Stimulated activated CD4-positive, alpha-beta T cell treated with anti-CD3 and anti-CD28 coated beads, TNF-alpha, amount 100 ng/mL, for 4 hours (primary cell): ENCODE results near the gene POLQ.
"Not testable (repeated sequence)": the region's sequence is repeated elsewhere in the genome, so short reads cannot be mapped to it uniquely, and the experiment has no call there.

Source experiments
- DNase-seq, 3 experiments: peaks; one replicate each; pipeline ENCODE4 v3.0.0-alpha.2; 2020; ENCODE audit warnings: low read depth in 3 of 3

Gene POLQ

GRCh38 chr3:121508389-121508788 is 37.4 kb downstream of the POLQ start:
- no peak for DNase-seq

GRCh38 chr3:121505256-121505655 is 40.5 kb downstream of the POLQ start:
- no peak for DNase-seq

GRCh38 chr3:121504618-121505017 is 41.2 kb downstream of the POLQ start:
- no peak for DNase-seq

- DNase-seq, result no peak
Measured at GRCh38 chr3:121496786-121497185, 49.0 kb downstream of the POLQ start.

- DNase-seq, result no peak
Measured at GRCh38 chr3:121493431-121493830, 52.4 kb downstream of the POLQ start.

GRCh38 chr3:121491683-121492320 is 54.0 kb downstream of the POLQ start:
- DNase-seq, result no peak

GRCh38 chr3:121490161-121490560 is 55.6 kb downstream of the POLQ start:
- DNase-seq, result no peak

- no peak for DNase-seq
Measured at GRCh38 chr3:121488628-121489027, 57.2 kb downstream of the POLQ start.

- DNase-seq, result no peak
Measured at GRCh38 chr3:121483290-121483689, 62.5 kb downstream of the POLQ start.

GRCh38 chr3:121482660-121483059 is 63.1 kb downstream of the POLQ start:
- DNase-seq, result no peak

- DNase-seq, result no peak
Measured at GRCh38 chr3:121481106-121481880, 64.5 kb downstream of the POLQ start.

- no peak for DNase-seq
Measured at GRCh38 chr3:121477589-121477988, 68.2 kb downstream of the POLQ start.

- no peak for DNase-seq
Measured at GRCh38 chr3:121473001-121473400, 72.8 kb downstream of the POLQ start.

GRCh38 chr3:121467085-121467484 is 78.7 kb downstream of the POLQ start:
- DNase-seq, result no peak

GRCh38 chr3:121463745-121464144 is 82.0 kb downstream of the POLQ start:
- DNase-seq, result no peak

GRCh38 chr3:121462565-121462964 is 83.2 kb downstream of the POLQ start:
- no peak for DNase-seq

- not testable (repeated sequence) for DNase-seq
Measured at GRCh38 chr3:121451752-121452151, 94.0 kb downstream of the POLQ start.

- no peak for DNase-seq
Measured at GRCh38 chr3:121443456-121443855, 102.3 kb downstream of the POLQ start.

- DNase-seq, result no peak
Measured at GRCh38 chr3:121436641-121437040, 109.1 kb downstream of the POLQ start.

GRCh38 chr3:121436074-121436473 is 109.7 kb downstream of the POLQ start:
- DNase-seq, result no peak

GRCh38 chr3:121431726-121432517 is 113.9 kb downstream of the POLQ start:
- peak in 2 of 3 experiments; percentile 10 to 46 for DNase-seq

- DNase-seq, result no peak
Measured at GRCh38 chr3:121430664-121431215, 115.0 kb downstream of the POLQ start.
